Astrocyte (in vitro differentiated cells and primary cell): Measurements from ENCODE around the gene IMP4.

Experiments
- CTCF ChIP-seq: IDR thresholded peaks from 2 replicates; pipeline ENCODE4 v1.5.1; 2011; ENCODE audit warnings: low read depth, mild to moderate bottlenecking, inconsistent platforms, low read length, moderate library complexity; ENCODE audit not compliant: insufficient read depth
- EZH2 ChIP-seq: IDR thresholded peaks from 2 replicates; pipeline ENCODE4 v1.6.1; 2012; ENCODE audit warnings: mild to moderate bottlenecking, low read length, inconsistent platforms; ENCODE audit not compliant: insufficient read depth

GRCh38 chr2:130342020-130342532 lies 621 bp upstream of the IMP4 start:
- TF ChIP-seq CTCF (no peak), EZH2 (no peak)
